Measurements from ENCODE around the gene MACF1.
"Not testable (repeated sequence)": the region's sequence is repeated elsewhere in the genome, so short reads cannot be mapped to it uniquely, and the experiment has no call there.

MACF1 gene

DNA sequence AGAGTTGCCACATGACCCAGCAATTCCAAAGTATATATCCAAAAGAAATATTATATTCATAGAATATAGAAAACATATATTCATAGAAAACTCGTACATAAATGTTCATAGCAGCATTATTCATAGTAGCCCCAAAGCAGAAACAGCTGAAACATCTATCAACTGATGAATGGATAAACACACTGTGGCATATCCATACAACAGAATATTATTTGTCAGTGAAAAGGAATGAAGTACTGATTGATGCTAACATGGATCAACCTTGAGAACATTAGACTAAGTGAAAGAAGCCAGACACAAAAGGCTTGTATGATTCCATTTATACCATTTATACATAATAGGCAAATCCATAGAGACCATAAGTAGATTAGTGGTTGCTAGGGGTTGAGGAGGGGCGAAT is 21.7 kb upstream of the MACF1 start:
- DNase-seq: no peak

GRCh38 chr1:39183503-39184353 is 20.8 kb upstream of the MACF1 start:
- peak; percentile 93 for DNase-seq

DNA sequence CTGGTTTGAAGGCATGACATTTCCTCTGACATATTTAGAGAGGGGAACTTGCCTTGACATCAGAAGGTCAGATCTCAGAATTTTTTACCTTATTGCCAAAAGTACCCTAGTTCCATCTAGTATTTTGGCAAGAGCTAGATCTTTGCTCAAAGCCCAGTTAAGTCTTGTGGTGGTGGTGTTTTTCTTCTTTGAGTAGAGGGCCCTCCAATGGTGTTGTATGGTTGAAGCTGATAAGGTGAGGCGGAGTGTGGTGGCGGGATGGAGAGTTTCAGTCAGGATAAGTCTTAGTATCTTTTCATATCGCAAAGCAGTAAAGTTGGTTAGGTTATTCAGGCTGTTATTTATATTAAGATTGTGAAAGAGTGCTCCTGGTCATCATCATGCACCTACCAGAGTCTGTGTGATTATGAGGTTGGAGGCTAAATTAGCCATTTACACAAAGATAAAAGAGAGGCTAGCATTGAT is 20.1 kb upstream of the MACF1 start:
- DNase-seq: no peak

- DNase-seq: no peak
Measured at GRCh38 chr1:39187275-39188046, 17.0 kb upstream of the MACF1 start.

GRCh38 chr1:39189592-39190041 is 14.9 kb upstream of the MACF1 start:
- DNase-seq: no peak

DNA sequence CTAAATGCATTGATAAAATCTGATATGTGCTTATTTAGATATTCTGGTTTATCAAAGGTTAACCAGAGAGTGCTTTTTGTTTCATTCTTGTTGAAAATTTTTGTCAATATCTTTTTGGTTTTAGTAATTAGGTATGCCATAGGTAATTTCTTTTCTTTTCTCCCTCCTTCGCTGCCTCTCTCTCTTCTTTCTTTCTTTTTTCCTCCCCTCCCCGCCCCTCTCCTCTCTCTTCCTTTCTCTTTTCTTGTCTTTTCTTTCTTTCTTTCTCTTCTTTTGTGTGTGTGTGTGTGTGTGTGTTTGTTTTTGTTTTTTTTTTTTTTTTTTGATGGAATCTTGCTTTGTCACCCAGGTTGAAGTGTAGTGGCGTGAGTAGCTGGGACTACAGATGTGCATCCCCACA is 14.4 kb upstream of the MACF1 start:
- no peak for DNase-seq

DNA sequence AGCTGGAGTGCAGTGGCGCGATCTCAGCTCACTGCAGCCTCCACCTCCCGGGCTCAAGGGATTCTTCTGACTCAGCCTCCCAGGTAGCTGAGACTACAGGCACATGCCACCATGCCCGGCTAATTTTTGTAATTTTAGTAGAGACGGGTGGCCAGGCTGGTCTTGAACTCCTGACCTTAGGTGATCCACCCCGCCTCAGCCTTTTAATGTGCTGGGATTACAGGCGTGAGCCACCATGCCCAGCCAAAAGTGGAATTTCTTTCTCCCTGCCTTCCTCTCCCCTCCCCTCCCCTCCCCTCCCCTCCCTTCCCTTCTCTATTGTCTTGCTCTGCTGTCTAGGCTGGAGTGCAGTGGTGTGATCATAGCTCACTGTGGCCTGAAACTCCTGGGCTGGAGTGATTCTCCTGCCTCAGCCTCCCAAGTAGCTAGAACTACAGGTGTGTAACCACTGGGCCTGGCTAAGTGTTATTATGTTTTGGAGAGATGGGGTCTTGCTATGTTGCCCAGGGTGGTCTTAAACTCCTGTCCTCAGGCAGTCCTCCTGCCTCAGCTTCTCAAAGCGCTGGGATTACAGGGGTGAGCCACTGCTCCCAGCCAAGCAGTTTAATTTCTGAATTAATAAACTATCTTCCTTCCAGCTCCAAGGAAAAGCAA is 10.0 kb upstream of the MACF1 start:
- no peak for DNase-seq

DNA sequence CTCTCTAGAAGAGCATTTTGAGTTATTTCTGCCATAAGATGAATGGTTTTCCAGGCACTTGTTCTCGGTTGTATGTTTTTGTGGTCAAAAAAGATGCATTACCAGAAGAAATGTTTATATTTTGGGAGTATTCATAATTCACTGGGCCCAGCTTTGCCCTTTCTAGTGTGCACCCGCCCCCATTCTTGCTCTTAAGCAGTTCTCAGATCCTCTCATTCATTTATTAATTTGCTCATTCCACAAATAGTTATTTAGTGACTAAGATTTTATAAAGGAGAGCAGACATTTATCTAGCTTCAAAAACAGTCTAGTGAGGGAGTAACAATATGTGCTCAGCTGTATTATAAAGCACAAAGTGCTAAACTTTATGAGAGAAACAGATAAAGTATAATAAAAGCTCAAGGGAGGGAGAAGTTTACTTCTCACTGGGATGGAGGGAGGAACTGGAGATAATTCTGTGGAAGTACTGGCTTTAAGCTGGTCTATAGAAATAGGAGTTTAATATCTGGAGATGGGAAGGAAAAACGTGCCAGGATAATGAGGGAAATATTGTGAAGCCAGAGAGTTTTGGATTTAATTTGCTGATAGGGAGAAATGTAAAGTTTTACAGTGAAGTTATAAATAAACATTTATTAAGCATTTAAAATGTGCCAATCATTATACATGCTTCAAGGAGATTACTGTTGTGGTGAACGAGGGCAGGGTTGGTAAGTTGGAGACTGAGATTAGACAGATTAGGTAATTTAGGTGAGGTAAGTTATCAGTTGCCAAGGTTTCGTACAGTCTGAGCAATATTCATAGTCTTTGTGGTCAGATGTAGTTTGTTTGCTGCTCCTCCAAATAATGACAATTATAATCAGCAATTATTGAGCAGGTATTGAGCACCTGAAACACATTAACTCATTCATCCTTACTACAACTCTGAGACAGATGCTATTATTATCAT is 9.1 kb upstream of the MACF1 start:
- DNase-seq: no peak

GRCh38 chr1:39196244-39197215 is 8.0 kb upstream of the MACF1 start:
- peak; percentile 84 for DNase-seq

DNA sequence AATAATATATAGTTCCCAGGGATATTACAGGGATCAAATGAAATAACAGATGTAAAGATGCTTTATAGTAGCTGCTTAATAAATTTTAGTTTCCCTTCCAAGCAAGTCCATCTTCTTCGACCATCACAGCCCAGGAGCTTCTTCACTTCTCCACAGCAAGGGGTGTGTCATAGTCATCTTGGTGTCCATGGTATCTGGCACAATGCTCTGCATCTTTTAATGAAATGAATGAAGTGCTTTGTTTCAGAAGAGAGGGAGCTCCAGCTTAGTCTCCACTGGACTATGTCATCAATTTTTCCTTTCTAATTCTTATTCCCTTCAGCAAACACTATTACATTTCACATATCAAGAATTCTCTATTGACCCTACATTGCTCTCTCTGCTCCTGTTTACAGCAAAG is 4.9 kb upstream of the MACF1 start:
- DNase-seq: no peak

- peak; percentile 87 for DNase-seq
Measured at GRCh38 chr1:39205102-39205780, 746 bp downstream of the MACF1 start.

GRCh38 chr1:39205781-39206464 is 1.4 kb downstream of the MACF1 start:
- no peak for DNase-seq

GRCh38 chr1:39208360-39208759 is 3.9 kb downstream of the MACF1 start:
- not testable (repeated sequence) for DNase-seq

- no peak for DNase-seq
Measured at GRCh38 chr1:39210649-39211048, 6.2 kb downstream of the MACF1 start.

GRCh38 chr1:39212499-39212898 is 8.0 kb downstream of the MACF1 start:
- no peak for DNase-seq

DNA sequence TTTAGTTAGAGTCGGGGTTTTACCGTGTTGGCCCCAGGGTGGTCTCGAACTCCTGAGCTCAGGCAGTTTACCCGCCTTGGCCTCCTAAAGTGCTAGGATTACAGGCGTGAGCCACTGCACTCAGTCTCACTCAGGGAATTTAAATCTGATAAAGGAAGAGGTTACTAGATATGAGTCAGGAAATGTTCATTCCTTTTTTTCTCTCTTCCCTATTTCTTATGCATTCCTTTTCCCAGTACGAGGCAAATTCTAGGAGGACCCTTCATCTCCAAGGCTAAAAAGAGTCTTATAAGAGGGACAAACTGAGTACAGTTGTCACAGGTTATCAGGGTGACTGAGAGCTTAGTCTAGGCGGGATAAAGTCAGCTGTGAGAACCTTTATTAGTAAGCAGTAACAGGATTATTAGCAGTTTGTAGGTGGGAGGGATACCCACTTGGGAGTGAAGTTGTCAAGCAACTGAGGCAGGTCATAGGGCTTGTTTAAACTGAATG is 9.1 kb downstream of the MACF1 start:
- no peak for DNase-seq

- DNase-seq: no peak
Measured at GRCh38 chr1:39214021-39214713, 9.7 kb downstream of the MACF1 start.

- no peak for DNase-seq
Measured at GRCh38 chr1:39214714-39214997, 10.2 kb downstream of the MACF1 start.
